Erythroblast (primary cell): ENCODE data around the gene IDH3G.
"Not testable (repeated sequence)": the region's sequence is repeated elsewhere in the genome, so short reads cannot be mapped to it uniquely, and the experiment has no call there.

Experiments used
- DNase-seq, 2 experiments: peaks; one replicate each; lab custom pipeline; 2025; lab: John Stamatoyannopoulos, UW
- GATA1 ChIP-seq: IDR thresholded peaks from 2 replicates; pipeline ENCODE4 v1.6.1; 2011; ENCODE audit warnings: low read depth, mild to moderate bottlenecking, control low read depth, low read length, moderate library complexity
- POLR2A ChIP-seq: IDR thresholded peaks from 2 replicates; pipeline ENCODE4 v1.6.1; 2011; ENCODE audit warnings: mild to moderate bottlenecking, low read length

IDH3G gene

GRCh38 chrX:153824348-153824747, 30.2 kb upstream of the IDH3G start:
- no peak for DNase-seq
- TF ChIP-seq POLR2A = no peak
- no peak for TF ChIP-seq GATA1

- DNase-seq = no peak
- no peak for TF ChIP-seq GATA1
- TF ChIP-seq POLR2A = no peak
Measured at GRCh38 chrX:153821066-153821465, 26.9 kb upstream of the IDH3G start.

- TF ChIP-seq POLR2A = no peak
- no peak for TF ChIP-seq GATA1
- DNase-seq = no peak
Measured at GRCh38 chrX:153820601-153821000, 26.4 kb upstream of the IDH3G start.

GRCh38 chrX:153819384-153820040, 25.3 kb upstream of the IDH3G start:
- TF ChIP-seq GATA1 = no peak
- no peak for TF ChIP-seq POLR2A
- no peak for DNase-seq

GRCh38 chrX:153818571-153819383, 24.6 kb upstream of the IDH3G start:
- DNase-seq = peak; percentile 38 to 56
- TF ChIP-seq GATA1 = no peak
- TF ChIP-seq POLR2A = no peak

GRCh38 chrX:153818064-153818463, 23.9 kb upstream of the IDH3G start:
- not testable (repeated sequence) for DNase-seq

GRCh38 chrX:153816831-153817690, 22.9 kb upstream of the IDH3G start:
- peak; percentile 12 to 20 for DNase-seq
- TF ChIP-seq POLR2A (no peak), GATA1 (no peak)

- TF ChIP-seq POLR2A (no peak), GATA1 (no peak)
- DNase-seq = no peak
Measured at GRCh38 chrX:153814591-153815315, 20.6 kb upstream of the IDH3G start.

- DNase-seq = no peak
- TF ChIP-seq GATA1 = no peak
- TF ChIP-seq POLR2A = no peak
Measured at GRCh38 chrX:153813161-153813560, 19.0 kb upstream of the IDH3G start.

GRCh38 chrX:153812220-153812619, 18.0 kb upstream of the IDH3G start:
- TF ChIP-seq GATA1 = no peak
- TF ChIP-seq POLR2A = no peak
- no peak for DNase-seq

- no peak for DNase-seq
- no peak for TF ChIP-seq POLR2A
- TF ChIP-seq GATA1 = no peak
Measured at GRCh38 chrX:153807976-153808375, 13.8 kb upstream of the IDH3G start.

- no peak for DNase-seq
- no peak for TF ChIP-seq POLR2A
Measured at GRCh38 chrX:153806999-153807575, 12.9 kb upstream of the IDH3G start.

- TF ChIP-seq POLR2A = no peak
- TF ChIP-seq GATA1 = no peak
- no peak for DNase-seq
Measured at GRCh38 chrX:153805436-153805835, 11.3 kb upstream of the IDH3G start.
